HG03442 (cell line): ENCODE measurements around the gene GNAL.

Experiments
- ATAC-seq: cut with Tn5 transposase; IDR thresholded peaks from one replicate; pipeline ENCODE4 v1.9.1; 2021; ENCODE audit warnings: mild to moderate bottlenecking, moderate library complexity; ENCODE audit not compliant: unreplicated experiment

The GNAL gene

DNA sequence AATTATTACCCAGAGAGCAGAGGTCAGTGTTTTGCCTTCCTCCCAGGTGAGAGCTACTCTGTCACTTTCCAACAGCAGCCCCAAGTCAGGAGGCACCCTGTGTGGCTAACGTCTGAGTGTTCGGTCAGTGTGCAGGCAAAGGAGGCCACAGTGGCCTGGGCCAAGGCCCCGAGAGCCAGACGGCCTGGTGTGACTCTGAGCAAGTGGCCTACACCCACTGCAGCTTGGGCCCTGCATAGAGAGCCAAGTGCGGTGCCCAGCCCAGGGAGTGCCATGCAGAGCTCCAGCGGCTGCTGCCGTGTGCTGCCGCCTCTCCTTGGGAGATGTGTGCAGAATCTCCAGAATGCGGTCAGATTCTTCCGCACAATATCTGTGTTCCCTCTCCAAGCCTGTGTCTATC lies 70.4 kb downstream of the GNAL start:
- ATAC-seq = no peak

DNA sequence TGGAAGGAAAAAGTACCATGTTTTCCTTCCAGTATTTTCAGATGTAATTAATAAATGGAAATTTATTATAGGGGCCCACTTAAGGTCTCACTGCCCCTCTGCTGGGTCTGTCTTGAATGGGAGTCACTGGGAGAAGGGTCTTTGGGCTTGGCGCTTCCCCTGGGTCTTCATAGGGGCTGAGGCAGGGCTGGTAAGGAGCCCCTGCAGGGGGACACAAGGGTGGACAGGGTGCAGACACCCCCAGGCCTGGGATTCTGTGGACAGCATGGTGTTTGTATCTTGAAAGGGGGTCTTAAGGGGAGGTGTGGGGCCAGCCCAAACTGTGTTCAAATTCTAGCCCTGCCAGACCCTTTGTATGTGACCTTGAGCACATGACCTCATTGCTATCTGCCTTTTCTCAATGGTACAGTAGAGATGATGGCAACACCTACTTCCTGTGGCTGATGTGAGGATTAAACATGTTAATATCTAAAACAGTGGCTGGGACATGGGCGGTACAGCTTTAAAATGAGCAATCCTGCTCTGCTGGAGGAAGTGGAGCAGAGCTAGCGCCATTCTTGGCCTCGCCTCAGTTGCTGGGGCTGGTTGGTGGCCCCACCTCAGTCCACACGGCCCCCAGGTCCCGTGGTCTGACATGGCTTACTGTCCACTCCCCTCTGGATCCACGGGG lies 71.6 kb downstream of the GNAL start:
- no peak for ATAC-seq

DNA sequence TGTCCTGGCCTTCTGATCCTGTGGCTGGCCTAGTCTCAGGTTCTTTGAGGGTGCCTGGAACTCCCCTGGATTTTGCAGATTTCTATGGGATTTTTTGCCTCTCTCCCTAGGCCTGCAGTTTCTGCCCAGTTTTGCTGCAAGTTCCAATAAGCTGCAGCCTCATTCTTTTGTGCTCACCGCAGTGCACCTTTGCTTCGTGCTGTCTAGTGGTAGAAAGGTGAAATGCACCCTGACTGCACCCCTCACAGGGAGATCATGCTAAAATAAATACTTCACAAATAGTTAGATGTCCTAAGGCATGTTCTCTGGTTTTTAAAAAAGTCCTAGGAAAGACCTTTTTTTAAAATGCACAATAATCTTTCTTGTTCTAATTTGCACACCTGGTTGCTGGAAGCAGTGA lies 72.5 kb downstream of the GNAL start:
- ATAC-seq = no peak

DNA sequence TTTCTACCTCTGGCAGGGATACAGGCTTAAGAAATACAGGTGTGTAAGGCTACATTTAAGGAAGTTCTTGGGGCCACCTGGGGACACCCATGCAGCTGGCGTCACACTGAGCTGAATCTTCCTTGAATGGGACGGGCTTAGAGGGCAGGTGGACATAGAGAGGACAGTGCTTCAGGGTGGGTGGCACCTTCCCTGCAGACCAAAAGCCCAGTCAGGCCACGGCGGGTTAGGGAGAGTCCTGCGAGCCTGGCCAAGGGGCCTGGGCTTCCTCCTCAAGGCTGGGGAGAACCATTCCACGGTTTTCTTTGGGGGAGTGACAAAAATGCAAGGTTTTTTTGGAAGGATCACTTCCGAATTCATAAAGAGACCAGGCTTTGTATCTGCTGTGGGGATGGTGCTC lies 73.4 kb downstream of the GNAL start:
- ATAC-seq = no peak

DNA sequence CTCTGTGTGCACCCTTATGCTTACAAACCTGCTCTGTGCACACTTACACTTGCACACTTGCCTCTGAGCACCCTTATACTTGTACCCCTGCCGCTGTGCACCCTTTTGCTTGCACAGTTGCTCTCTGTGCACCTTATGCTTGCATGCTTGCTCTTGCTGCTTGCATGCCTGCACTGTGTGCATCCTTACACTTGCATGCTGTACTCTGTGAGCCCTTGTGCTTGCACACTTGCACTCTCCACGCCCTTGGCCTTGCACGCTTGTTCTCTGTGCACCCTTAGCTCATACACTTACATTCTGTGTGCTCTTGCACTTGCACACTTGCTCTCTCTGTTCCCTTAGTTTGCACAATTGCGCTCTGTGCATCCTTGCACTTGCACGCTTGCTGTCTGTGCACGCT lies 78.3 kb downstream of the GNAL start:
- ATAC-seq = no peak

DNA sequence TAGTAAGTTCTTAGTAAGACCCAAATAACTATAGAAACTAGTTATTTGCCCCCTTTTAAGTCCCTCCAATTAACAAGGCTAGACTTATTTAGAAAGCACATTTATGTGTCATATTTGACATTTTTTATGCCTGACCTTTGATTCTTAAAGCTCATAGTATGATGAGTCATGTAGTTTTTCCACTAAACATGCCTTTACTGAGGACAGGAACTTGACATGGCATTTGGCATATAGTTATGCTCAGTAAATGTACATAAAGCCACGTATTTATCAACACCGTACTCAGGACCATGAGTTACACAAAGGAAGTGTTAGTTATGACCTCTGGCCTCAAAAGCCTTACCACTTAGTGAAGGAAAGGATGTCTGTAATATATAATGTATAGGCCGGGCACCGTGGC lies 78.9 kb downstream of the GNAL start:
- no peak for ATAC-seq

DNA sequence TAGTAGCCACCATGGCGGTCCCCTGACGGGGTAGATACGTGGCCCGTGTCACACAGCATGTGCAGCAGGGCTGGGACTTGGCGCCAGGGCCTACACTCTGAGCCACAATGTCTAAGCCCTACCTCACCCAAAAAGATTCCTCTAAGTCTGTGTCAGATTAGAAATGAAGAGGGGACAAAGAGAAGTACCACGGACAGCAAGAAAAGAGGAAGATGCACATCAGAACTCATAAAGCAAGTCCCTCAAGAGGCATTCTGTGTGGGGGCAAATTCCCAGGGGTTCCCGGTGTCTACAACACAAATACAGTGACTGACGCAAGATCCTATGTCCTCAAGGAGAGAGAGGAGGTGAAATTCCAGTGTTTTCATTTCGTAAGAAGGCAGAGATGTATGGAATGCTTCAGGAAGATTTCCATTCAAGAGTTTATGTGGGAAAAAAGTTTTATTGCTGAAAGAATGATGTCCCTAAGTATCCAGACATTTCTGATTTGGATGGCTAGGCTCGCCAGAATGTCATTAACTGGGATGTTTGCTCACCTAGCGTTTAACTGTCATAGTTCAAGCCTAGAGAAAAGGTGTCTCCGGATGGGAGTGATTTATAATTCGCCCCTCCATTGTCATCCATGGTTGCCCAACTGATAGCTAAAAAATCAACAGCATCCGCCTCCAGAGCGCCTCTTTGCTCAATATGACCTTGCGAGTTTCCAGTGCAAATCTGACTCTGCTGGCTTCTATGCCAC lies 86.5 kb downstream of the GNAL start:
- ATAC-seq = no peak

DNA sequence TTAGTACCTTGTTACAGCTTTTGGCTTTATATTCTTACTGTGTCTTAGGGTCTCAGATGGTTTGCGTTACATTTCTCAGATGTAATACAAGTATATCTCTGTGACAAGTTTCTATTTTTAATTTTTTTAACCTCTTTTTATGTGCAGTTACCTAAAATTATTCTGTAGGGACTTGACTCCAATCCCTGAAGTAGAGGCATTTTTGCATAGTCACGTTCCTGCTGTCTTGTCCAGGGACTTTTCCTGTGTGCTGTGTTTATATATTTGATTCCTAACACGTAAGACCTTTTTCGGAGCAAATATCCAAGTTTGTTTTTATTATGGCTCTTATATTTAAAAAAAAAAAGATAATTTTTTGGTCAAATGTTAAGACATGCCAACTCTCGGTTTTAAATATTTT lies 91.0 kb downstream of the GNAL start:
- no peak for ATAC-seq

DNA sequence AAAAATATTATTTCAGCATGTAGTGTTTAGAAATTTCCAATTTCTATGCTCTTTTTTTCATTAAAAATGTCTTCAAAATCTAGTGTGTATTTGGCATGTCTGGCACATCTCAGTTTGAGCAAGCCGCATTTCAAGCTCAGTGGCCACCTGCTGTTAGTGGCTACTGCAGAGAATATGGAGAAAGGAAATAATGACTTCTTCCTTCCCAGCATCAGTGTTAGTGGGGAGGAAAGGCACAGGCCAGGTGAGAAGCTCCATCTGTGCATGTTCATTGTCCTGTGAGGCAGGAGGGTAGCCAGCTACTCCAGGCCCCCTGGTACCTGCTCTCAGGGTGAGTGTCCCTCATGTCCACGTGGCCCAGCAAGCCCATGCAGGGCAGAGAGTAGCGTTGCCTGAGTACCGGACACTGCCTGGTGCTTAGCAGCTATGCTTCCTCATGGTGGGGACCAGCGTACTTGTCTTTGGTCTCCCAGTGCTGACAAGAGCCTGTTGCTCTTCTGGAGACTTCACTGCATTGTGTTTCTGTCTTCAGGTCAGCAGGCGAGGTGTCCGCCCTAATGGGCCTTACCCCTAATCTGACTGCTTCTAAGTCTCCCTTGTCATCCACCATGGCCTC lies 94.8 kb downstream of the GNAL start:
- no peak for ATAC-seq

DNA sequence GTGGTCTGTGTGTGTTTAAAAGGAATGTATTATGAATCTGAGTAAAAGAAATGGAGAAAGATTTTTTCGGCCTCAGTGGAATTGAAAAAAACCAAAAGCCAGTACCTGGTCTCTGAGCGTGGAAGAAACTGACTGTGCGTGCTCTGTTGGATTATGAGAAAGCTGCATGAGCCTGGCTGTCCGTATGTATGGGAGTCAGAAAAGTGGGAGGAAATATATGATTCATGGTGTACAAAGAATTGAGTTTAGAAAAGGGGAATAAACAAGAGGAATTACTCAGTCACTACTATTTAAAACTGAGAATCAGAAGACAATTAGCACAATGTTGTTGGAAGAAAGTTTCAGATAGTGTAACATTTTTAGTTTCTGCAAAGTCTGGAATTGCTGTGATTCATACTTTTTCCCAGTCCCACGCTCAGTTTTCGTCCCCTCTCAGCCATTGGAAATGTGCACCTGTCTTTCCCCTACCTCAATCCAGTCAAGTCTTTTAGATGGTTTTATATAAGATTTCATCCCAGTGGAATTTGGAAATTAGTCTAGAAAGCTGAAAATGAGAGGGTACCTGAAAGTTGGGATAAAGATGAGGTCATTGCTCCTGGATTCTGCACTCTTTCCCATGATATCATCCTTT lies 95.7 kb downstream of the GNAL start:
- ATAC-seq = no peak

DNA sequence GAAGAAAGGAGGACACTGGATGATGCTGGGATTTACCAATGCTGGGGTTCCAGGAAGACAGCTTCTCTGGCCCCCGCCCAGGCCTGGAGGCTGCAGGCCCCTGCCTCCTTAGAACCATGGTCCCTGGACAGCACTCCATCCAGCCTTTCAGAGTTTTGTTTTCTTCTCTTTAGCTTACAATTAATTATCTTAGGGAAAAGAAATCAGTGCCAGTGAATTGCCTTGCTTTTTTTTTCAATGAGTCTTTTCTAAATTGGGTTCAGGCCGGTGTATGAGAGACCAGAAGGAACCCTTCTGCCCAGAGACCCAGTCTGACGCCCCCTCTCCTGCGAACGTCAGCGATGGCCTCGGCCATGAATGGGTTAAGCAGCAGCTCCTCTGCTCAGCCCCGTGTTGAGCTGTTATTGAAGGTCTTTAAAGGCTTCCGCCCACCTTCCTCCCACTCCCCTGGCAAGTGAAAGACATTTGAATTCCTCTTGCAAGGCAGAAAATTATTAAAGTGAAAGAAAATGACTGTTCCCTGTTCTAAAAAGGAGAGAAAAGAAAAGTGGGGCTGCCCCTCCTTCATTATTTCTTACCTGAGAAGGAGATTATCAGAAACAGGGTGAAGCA lies 96.5 kb downstream of the GNAL start:
- ATAC-seq = no peak

DNA sequence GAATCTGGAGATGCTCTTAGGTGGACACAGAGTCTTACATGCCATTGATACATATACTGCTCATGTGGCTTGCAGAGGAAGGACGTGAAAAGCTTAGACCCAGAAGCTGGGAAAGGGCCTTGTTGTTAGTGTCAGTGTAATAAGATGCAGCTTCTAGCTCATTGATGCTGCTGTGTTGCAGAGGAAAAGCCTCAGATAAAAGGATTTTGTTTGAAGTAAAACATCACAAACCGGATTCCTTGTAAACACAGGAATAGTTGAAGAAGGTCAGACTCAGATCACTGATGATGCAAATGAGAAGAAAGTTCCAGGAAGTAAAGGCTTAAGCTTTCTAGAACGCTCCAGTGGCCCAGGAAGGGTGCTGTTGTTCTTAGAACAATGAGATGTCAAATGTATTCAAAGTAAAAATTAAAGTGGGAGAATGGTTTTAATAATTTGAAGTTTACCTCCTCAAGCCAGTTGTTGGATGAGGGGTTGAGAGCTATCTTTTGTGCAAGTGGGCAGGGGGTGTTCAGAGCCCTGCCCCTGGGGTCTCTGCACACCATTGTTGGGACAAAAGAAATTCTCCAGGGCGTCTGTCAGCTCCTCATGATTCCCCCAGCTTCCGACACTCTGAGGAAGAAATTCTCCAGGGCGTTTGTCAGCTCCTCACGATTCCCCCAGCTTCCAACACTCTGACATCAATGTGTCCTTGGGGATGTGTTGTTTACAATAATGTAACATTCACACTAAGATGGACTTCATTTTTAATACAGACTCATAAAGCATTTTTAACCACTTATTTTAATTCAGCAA lies 100.8 kb downstream of the GNAL start:
- ATAC-seq = no peak

DNA sequence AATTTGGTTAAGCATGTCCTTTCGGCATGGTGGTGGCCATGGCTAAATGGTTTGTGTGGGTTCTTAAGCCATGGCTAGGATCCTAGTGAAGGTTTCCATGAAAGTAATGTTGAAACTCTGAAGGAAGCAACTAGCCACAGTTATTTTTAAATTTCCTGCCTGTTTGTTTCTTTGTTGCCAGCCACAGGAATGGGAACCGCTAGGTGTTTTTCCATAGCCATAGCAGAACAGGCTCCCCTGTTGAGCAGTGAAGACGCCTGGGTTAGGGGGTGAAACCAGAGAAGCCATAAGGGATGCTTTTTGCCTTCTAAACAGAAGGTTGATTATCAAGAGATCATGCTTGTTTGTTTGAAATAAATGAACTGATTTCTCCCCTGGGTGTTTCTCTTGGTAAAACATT lies 102.1 kb downstream of the GNAL start:
- no peak for ATAC-seq

DNA sequence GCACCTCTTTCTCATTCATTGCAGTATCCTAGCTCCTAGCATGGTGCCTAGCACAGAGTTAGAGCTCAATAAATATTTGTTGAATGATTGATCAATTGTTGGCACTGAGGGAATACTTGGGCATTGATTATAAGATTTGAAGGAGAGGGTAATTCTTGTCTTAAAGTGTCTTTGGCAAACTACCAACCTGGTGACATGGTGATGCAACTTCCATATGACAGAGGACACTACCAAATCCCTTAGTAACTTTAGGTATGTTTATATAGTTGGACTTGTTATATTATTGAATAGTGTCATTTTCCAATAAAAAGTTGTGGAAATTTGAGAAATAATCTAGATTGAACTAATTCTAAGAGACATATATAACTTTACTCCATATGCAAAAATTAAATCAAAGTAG lies 103.6 kb downstream of the GNAL start:
- ATAC-seq = no peak

DNA sequence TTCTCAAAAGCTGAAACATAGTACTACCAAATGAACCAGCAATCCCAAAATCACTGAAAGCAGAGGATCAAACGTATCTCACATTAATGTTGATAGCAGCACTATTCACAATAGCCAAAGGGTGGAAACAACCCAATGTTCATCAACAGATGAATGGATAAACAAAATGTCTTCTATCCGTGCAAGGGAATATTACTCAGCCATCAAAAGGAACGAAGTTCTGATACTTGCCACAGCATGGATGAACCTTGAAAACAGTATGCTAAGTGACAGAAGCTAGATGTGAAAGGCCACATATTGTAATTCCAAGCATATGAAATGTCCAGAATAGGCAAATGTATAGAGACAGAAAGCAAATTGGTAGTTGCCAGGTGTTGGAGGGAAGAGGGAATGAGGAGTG lies 105.1 kb downstream of the GNAL start:
- ATAC-seq = no peak

DNA sequence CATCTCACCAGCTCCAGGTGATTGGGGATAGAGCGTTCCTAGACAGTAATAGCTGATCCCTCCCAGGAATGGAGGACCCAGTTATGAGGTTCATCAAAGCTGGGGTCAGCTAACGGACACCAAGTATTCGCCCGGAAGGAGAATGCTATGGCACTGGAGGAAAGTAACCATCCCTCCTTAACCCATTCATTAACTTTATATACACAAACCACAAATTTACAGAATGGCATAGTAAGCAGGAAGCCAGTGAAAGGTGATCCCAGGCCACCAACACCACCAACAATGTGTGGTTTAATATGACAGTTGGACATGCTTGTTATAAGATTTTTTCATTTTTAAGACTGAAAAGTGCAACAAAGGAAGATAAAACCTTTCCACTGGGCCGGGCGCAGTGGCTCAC lies 106.9 kb downstream of the GNAL start:
- no peak for ATAC-seq

DNA sequence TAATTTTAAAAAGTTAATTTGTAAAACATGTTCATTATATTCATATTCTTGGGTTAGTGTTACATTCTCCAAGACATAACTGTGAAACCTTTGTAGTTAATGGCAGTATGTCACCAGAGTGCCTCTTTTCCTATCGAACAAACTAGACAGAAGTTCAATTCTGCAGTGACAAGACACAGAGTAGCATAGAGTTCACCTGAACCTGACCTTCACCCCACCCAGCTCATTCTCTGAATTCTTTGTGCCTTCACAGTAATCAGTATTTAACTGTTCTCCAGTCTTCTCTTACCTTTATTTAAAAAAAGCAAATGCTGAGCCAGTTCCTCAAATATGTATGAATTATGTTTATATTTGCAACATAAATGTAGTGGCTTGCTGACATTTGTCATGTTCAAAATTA lies 109.2 kb downstream of the GNAL start:
- ATAC-seq = no peak

DNA sequence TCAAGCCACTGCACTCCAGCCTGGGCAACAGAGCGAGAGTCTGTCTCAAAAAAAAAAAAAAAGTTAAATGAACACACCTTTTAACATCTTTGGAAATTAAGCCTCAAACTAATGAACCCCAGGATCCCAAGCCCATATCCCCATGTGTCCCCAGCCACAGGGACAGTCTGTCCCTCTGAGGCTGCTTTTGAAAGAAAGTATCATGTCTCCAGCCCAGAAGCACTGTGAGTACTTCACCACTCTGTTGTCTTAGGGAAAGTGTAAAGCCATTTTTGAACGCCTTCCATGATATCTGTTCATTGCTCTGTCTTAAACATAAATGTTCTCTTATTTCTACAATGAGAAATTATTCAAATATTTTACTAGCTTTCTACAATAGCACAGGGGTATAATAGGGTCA lies 110.0 kb downstream of the GNAL start:
- ATAC-seq = no peak

DNA sequence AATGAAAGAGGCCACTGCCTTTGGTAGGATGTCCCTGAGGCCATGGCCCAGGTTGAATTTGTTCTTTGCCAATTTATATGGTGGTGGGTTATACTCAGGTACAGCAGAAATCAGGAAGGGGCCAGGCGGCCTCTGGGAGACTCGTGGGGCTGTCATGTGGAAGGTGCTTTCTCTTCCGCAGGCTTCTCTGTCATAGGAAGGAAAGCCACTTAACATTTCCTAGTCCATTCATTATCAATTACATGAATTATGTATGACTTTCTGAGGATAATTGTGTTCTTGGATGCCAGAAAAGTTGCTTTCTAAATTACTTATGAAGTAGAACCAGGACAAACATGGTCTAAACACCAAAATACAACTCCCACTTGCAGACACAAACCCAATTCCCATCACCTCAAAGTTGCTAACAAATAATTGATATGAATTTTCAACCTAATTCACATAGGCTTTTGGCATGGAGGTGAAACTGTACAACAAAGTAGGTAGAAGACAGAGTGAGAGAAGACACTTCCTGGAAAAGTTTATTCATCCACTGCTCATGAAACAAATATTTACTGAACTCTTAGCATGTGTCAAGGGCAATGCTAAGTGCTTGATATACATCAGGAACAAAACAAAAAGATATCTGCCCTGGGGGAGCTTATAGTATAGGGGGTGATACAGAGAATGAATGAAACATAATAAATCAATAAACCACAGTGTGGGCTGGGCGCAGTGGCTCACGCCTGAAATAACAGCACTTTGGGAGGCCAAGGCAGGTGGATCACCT lies 111.7 kb downstream of the GNAL start:
- no peak for ATAC-seq

DNA sequence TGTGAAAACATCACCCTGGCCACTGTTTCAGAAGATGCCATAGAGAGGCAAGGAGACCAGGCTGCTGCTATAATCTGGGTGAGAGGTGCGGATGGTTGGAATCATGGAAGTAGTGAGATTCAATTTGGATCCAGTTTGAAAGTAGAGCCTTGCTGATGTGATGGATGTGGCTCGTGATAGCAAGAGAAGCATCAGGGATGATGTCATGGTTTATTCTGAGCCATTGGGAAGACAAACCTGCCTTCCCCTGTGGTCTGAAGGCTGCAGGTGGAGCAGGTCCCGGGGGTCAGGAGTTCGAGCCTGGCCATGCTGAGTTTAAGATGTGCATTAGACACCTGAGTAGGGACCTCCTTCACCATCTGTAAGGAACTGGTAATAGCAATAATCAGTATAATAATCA lies 112.5 kb downstream of the GNAL start:
- no peak for ATAC-seq
